Activated CD8-positive, alpha-beta T cell treated with anti-CD3 and anti-CD28 coated beads for 36 hours (primary cell): ENCODE results near the gene FHAD1. TPM values are rescaled to one million over a fixed set of nuclear protein-coding genes. Genes with fewer than 3 reads are reported as not detected.
A peak's percentile ranks its signal among the peaks of the same experiment; 100 is the strongest.

ENCODE experiments used
- ATAC-seq: fragments of 200-7000 bp; cut with Tn5 transposase; one replicate; pipeline ENCODE4 v1.10.0; 2021; ENCODE audit warnings: mild to moderate bottlenecking, moderate library complexity
- CTCF ChIA-PET: fragments of 350-600 bp; sonication (Branson Sonifier 250); formaldehyde crosslinking; loops from one replicate; lab custom pipeline; 2021; ENCODE audit warnings: antibody characterized with exemption; lab: Charles Lee
- POLR2A ChIA-PET: fragments of 350-600 bp; sonication (Branson Sonifier 250); formaldehyde crosslinking; loops from one replicate; lab custom pipeline; 2021; ENCODE audit warnings: antibody characterized with exemption; lab: Charles Lee
- DNase-seq: peaks from one replicate; pipeline ENCODE4 v3.0.0-alpha.2; 2020
- H3K27ac Mint-ChIP-seq: one replicate; pipeline ENCODE4 v1.8.0; 2021; ENCODE audit warnings: mild to moderate bottlenecking, mixed read lengths
- H3K27me3 Mint-ChIP-seq: one replicate; pipeline ENCODE4 v1.8.0; 2021; ENCODE audit warnings: mixed read lengths
- H3K36me3 Mint-ChIP-seq: one replicate; pipeline ENCODE4 v1.8.0; 2021; ENCODE audit warnings: low read depth, mixed read lengths
- H3K4me1 Mint-ChIP-seq: one replicate; pipeline ENCODE4 v1.8.0; 2021; ENCODE audit warnings: low read depth, mixed read lengths
- H3K4me3 Mint-ChIP-seq: one replicate; pipeline ENCODE4 v1.8.0; 2021; ENCODE audit warnings: mild to moderate bottlenecking, moderate library complexity, mixed read lengths
- H3K9me3 Mint-ChIP-seq: one replicate; pipeline ENCODE4 v1.8.0; 2021; ENCODE audit warnings: mixed read lengths
- CTCF ChIP-seq: fragments of 200-600 bp; IDR thresholded peaks from one replicate; pipeline ENCODE4 v1.8.0; 2022; ENCODE audit warnings: antibody characterized with exemption, mild to moderate bottlenecking
- intact Hi-C: fragments of 100-400 bp; cut with micrococcal nuclease; formaldehyde crosslinking; loops from one replicate; pipeline ENCODE4 v1.10.0; 2022
- total RNA-seq, 2 experiments: library from RNA; stranded (reverse); gene quantifications; one replicate each; pipeline ENCODE4 v1.2.3, GENCODE V29; 2021

Gene FHAD1
- total RNA-seq, 2 experiments from 2014 or later, result 0.07 to 0.16 TPM

GRCh38 chr1:15414445-15414983, 167.5 kb downstream of the FHAD1 start:
- H3K36me3 Mint-ChIP-seq, result peaks cover 26% of the 10 kb centered on the region
- ATAC-seq, result no peak
- no peak for TF ChIP-seq CTCF
- POLR2A ChIA-PET, result interaction anchor here (0.6 to 2.9 kb wide), 4 partner anchors 9 to 59 kb away, joined by 3 to 11 read pairs (median 4); no protein-coding TSS in a partner anchor
- H3K4me1 Mint-ChIP-seq, result peaks cover 61% of the 10 kb centered on the region
- H3K27ac Mint-ChIP-seq, result no peak overlapping the region
- no peaks in the 10 kb centered on the region for H3K9me3 Mint-ChIP-seq
- DNase-seq, result no peak
- CTCF ChIA-PET, result no interaction called here
- no peak overlapping the region for H3K4me3 Mint-ChIP-seq
- H3K27me3 Mint-ChIP-seq, result no peaks in the 10 kb centered on the region
- intact Hi-C loops, result no loop called here

GRCh38 chr1:15417059-15417934, 170.3 kb downstream of the FHAD1 start:
- Mint-ChIP-seq H3K4me3 (peak overlapping the region; percentile 44), H3K36me3 (peaks cover 30% of the 10 kb centered on the region), H3K27me3 (no peaks in the 10 kb centered on the region), H3K9me3 (no peaks in the 10 kb centered on the region), H3K4me1 (peaks cover 54% of the 10 kb centered on the region), H3K27ac (peak overlapping the region; percentile 21)
- peak; percentile 64 for ATAC-seq
- intact Hi-C loops, result no loop called here
- no peak for TF ChIP-seq CTCF
- ChIA-PET CTCF (interaction anchor here (0.9 to 1.3 kb wide), 2 partner anchors 10 to 94 kb away, joined by 3 to 4 read pairs; no protein-coding TSS in a partner anchor), POLR2A (interaction anchor here (0.6 to 2.9 kb wide), 4 partner anchors 10 to 399 kb away, joined by 3 to 11 read pairs (median 4); no protein-coding TSS in a partner anchor)
- peak; percentile 77 for DNase-seq

GRCh38 chr1:15418806-15419515, 171.9 kb downstream of the FHAD1 start:
- intact Hi-C loops, result no loop called here
- no peak overlapping the region for H3K4me3 Mint-ChIP-seq
- ATAC-seq (no peak), DNase-seq (no peak)
- H3K9me3 Mint-ChIP-seq, result no peaks in the 10 kb centered on the region
- H3K27ac Mint-ChIP-seq, result no peak overlapping the region
- H3K36me3 Mint-ChIP-seq, result peaks cover 24% of the 10 kb centered on the region
- H3K4me1 Mint-ChIP-seq, result peaks cover 43% of the 10 kb centered on the region
- POLR2A ChIA-PET, result no interaction called here
- CTCF ChIA-PET, result interaction anchor here (0.7 kb wide), 1 partner anchor 95 kb away, joined by 3 read pairs; no protein-coding TSS in a partner anchor
- H3K27me3 Mint-ChIP-seq, result no peaks in the 10 kb centered on the region
- no peak for TF ChIP-seq CTCF

- ChIA-PET POLR2A (interaction anchor here (0.7 kb wide), 1 partner anchor 9 kb away, joined by 3 read pairs; no protein-coding TSS in a partner anchor), CTCF (interaction anchor here (2.4 kb wide), 1 partner anchor 97 kb away, joined by 7 read pairs; no protein-coding TSS in a partner anchor)
- Mint-ChIP-seq H3K36me3 (peaks cover 13% of the 10 kb centered on the region), H3K4me1 (peaks cover 24% of the 10 kb centered on the region), H3K4me3 (no peak overlapping the region), H3K27ac (peak overlapping the region; percentile 10), H3K27me3 (no peaks in the 10 kb centered on the region), H3K9me3 (no peaks in the 10 kb centered on the region)
- TF ChIP-seq CTCF, result no peak
- DNase-seq (no peak), ATAC-seq (no peak)
- intact Hi-C loops, result no loop called here
Observed at GRCh38 chr1:15420853-15421465, 173.9 kb downstream of the FHAD1 start.
